SU-DHL-6 (cell line): ENCODE results near the gene MPV17L.
"Not testable (repeated sequence)": the region's sequence is repeated elsewhere in the genome, so short reads cannot be mapped to it uniquely, and the experiment has no call there.

Experiments used
- CTCF ChIP-seq: fragments of 200-600 bp; sonication (generic); IDR thresholded peaks from one replicate; pipeline ENCODE4 v1.5.1; 2017; ENCODE audit warnings: antibody characterized with exemption, mild to moderate bottlenecking, low read length, moderate library complexity; ENCODE audit not compliant: insufficient read depth, poor library complexity, severe bottlenecking
- EZH2phosphoT487 ChIP-seq: fragments of 200-600 bp; sonication (generic), shearing (Covaris generic); conservative IDR thresholded peaks from 2 replicates; pipeline ENCODE4 v1.6.1; 2018; ENCODE audit warnings: mild to moderate bottlenecking, antibody characterized with exemption, low read length, moderate library complexity, mixed read lengths

GRCh38 chr16:15378194-15378593 is 17.4 kb upstream of the MPV17L start, which contains the start of gene NPIPA5:
- not testable (repeated sequence) for TF ChIP-seq CTCF, EZH2phosphoT487
